ENCODE measurements around the gene DCTN3. TPM values are rescaled to one million over a fixed set of nuclear protein-coding genes. Genes with fewer than 3 reads are reported as not detected.
A peak's percentile ranks its signal among the peaks of the same experiment; 100 is the strongest.

DCTN3 gene
- total and polyA plus RNA-seq, 8 donors: 31.5 to 84.3 (median 38.7) TPM

GRCh38 chr9:34611811-34612787 is 8.2 kb downstream of the DCTN3 start, which contains the start of gene RPP25L:
RPP25L (minus strand) TSS chr9:34612097; CDS start chr9:34611296, 801 bp downstream.
- no peaks in the 10 kb centered on the region for H3K27me3 ChIP-seq
- peak within 1 kb of the TSS; percentile 48 to 71 (median 58) for H3K4me3 ChIP-seq
- ATAC-seq (peak; percentile 94 to 99 (median 98)), FAIRE-seq (no peak), DNase-seq (peak; percentile 70 to 95 (median 88))
- peaks cover 0 to 8% (median 1%) of the 10 kb centered on the region in 3 donors for H3K36me3 ChIP-seq
- no peak for TF ChIP-seq CTCF (IDR thresholded peaks at IDR 0.05)
- intact Hi-C loops (cut with DNase I): no loop called here
- peak within 1 kb of the TSS; percentile 51 to 77 (median 68) for H3K27ac ChIP-seq
- WGBS, 2 donors: 1% methylated on average over 77 of the region's 77 CpGs
- H3K4me1 ChIP-seq: peaks cover 0 to 6% (median 4%) of the 10 kb centered on the region in 3 donors
- H3K9me3 ChIP-seq: no peaks in the 10 kb centered on the region

- H3K4me3 ChIP-seq: peak overlapping the region; percentile 48 to 71 (median 58)
- no peaks in the 10 kb centered on the region for H3K9me3 ChIP-seq
- ATAC-seq: peak in 3 of 4 donors; percentile 5 to 28 (median 20)
- intact Hi-C loops (cut with DNase I): no loop called here
- no peaks in the 10 kb centered on the region for H3K36me3 ChIP-seq
- DNase-seq: peak in 3 of 6 donors; percentile 23 to 61 (median 40)
- TF ChIP-seq CTCF (IDR thresholded peaks at IDR 0.05): no peak
- H3K27ac ChIP-seq: peak overlapping the region; percentile 51 to 77 (median 68)
- H3K27me3 ChIP-seq: no peaks in the 10 kb centered on the region
- H3K4me1 ChIP-seq: peaks cover 0 to 6% (median 4%) of the 10 kb centered on the region in 3 donors
- WGBS, 2 donors: 52 to 56% methylated on average over 10 of the region's 10 CpGs
- no peak for FAIRE-seq
Measured at GRCh38 chr9:34611251-34611810, 9.0 kb downstream of the DCTN3 start.

- H3K9me3 ChIP-seq: no peaks in the 10 kb centered on the region
- intact Hi-C loops (cut with DNase I): no loop called here
- FAIRE-seq (no peak), ATAC-seq (no peak), DNase-seq (peak in 2 of 6 donors; percentile 41 to 79)
- H3K36me3 ChIP-seq: no peaks in the 10 kb centered on the region
- H3K27ac ChIP-seq: no peak overlapping the region
- no peak for TF ChIP-seq CTCF (IDR thresholded peaks at IDR 0.05)
- H3K4me3 ChIP-seq: no peak overlapping the region
- peaks cover 0 to 6% (median 4%) of the 10 kb centered on the region in 3 donors for H3K4me1 ChIP-seq
- WGBS, 2 donors: 95% methylated on average over 20 of the region's 20 CpGs
- no peaks in the 10 kb centered on the region for H3K27me3 ChIP-seq
Measured at GRCh38 chr9:34610434-34611206, 9.7 kb downstream of the DCTN3 start.

- no peaks in the 10 kb centered on the region for H3K9me3 ChIP-seq
- DNase-seq: no peak
- H3K27ac ChIP-seq: no peak overlapping the region
- H3K4me1 ChIP-seq: peaks cover 0 to 6% (median under 1%) of the 10 kb centered on the region in 3 donors
- no peaks in the 10 kb centered on the region for H3K36me3 ChIP-seq
- H3K4me3 ChIP-seq: no peak overlapping the region
- intact Hi-C loops (cut with DNase I): no loop called here
- TF ChIP-seq CTCF (IDR thresholded peaks at IDR 0.05): no peak
- ATAC-seq: no peak
- no peak for FAIRE-seq
- no peaks in the 10 kb centered on the region for H3K27me3 ChIP-seq
- WGBS, 2 donors: 37 to 40% methylated on average over 2 of the region's 2 CpGs
Measured at GRCh38 chr9:34607331-34607730, 13.0 kb downstream of the DCTN3 start.

All from pancreas (tissue), 10 donors.